CD4-positive, alpha-beta memory T cell (primary cell): Measurements from ENCODE around the gene EXOG. TPM values are rescaled to one million over a fixed set of nuclear protein-coding genes. Genes with fewer than 3 reads are reported as not detected.
"Not testable (repeated sequence)": the region's sequence is repeated elsewhere in the genome, so short reads cannot be mapped to it uniquely, and the experiment has no call there.

ENCODE experiments used
- CTCF ChIA-PET: fragments of 350-600 bp; sonication (Branson Sonifier 250); formaldehyde crosslinking; loops from one replicate; lab custom pipeline; 2021; ENCODE audit warnings: inconsistent platforms; ENCODE audit not compliant: partially characterized antibody; lab: Charles Lee
- POLR2A ChIA-PET: fragments of 350-600 bp; sonication (Branson Sonifier 250); formaldehyde crosslinking; loops from one replicate; lab custom pipeline; 2021; ENCODE audit not compliant: partially characterized antibody; lab: Charles Lee
- DNase-seq, 5 donors: peaks; one replicate each; pipeline versions ENCODE4 v3.0.0 to v3.0.0-alpha.2; 2020 to 2022; ENCODE audit warnings: mixed read lengths in 1 of 5
- H3K27ac ChIP-seq: one replicate; pipeline ENCODE4 v1.7.0; 2013; ENCODE audit warnings: low read depth, low read length
- H3K27me3 ChIP-seq: 2 replicates; pipeline ENCODE4 v1.7.0; 2013; ENCODE audit warnings: mild to moderate bottlenecking, low read length, moderate library complexity; ENCODE audit not compliant: insufficient read depth
- H3K36me3 ChIP-seq: 2 replicates; pipeline ENCODE4 v1.7.0; 2013; ENCODE audit warnings: mild to moderate bottlenecking, low read length, moderate library complexity; ENCODE audit not compliant: insufficient read depth
- H3K4me1 ChIP-seq: 2 replicates; pipeline ENCODE4 v1.7.0; 2013; ENCODE audit warnings: mild to moderate bottlenecking, low read length, moderate library complexity; ENCODE audit not compliant: insufficient read depth
- H3K4me3 ChIP-seq, 2 donors: one replicate each; pipeline ENCODE4 v1.7.0; 2013; ENCODE audit warnings: low read length in 2 of 2, mild to moderate bottlenecking in 1 of 2
- H3K9me3 ChIP-seq, 2 donors: one replicate each; pipeline ENCODE4 v1.7.0; 2013; ENCODE audit warnings: low read length in 2 of 2, control low read depth in 1 of 2; ENCODE audit not compliant: control insufficient read depth in 1 of 2
- H3K27ac Mint-ChIP-seq, 7 donors: one replicate each; pipeline ENCODE4 v1.8.0; 2020 to 2021; ENCODE audit warnings: mixed read lengths in 7 of 7, mild to moderate bottlenecking in 6 of 7, inconsistent platforms in 3 of 7, moderate library complexity in 3 of 7
- H3K27me3 Mint-ChIP-seq, 2 donors: one replicate each; pipeline ENCODE4 v1.8.0; 2020 to 2021; ENCODE audit warnings: mixed read lengths in 2 of 2
- H3K36me3 Mint-ChIP-seq, 2 donors: one replicate each; pipeline ENCODE4 v1.8.0; 2020 to 2021; ENCODE audit warnings: mixed read lengths in 2 of 2, inconsistent platforms in 1 of 2, mild to moderate bottlenecking in 1 of 2
- H3K4me1 Mint-ChIP-seq, 4 donors: one replicate each; pipeline ENCODE4 v1.8.0; 2020 to 2021; ENCODE audit warnings: mixed read lengths in 4 of 4, mild to moderate bottlenecking in 1 of 4
- H3K4me3 Mint-ChIP-seq, 8 donors: one replicate each; pipeline ENCODE4 v1.8.0; 2020 to 2021; ENCODE audit warnings: mixed read lengths in 8 of 8, mild to moderate bottlenecking in 7 of 8, moderate library complexity in 6 of 8, inconsistent platforms in 3 of 8
- H3K9me3 Mint-ChIP-seq, 8 donors: one replicate each; pipeline ENCODE4 v1.8.0; 2020 to 2021; ENCODE audit warnings: mixed read lengths in 8 of 8, mild to moderate bottlenecking in 5 of 8, inconsistent platforms in 3 of 8, moderate library complexity in 1 of 8
- intact Hi-C: fragments of 100-400 bp; cut with micrococcal nuclease; formaldehyde crosslinking; loops from one replicate; pipeline ENCODE4 v1.15.1; 2023
- polyA plus RNA-seq, 2 donors: library from polyadenylated mRNA; unstranded; fragments of 300-500 nt; fragmentation: Illumina TruSeq; gene quantifications; one replicate each; pipeline ENCODE4 v1.2.3, GENCODE V29; 2021
- total RNA-seq, 2 experiments: library from RNA; stranded (reverse); gene quantifications; one replicate each; pipeline ENCODE4 v1.2.3, GENCODE V29; 2021

EXOG gene
- total and polyA plus RNA-seq, 4 experiments from 2014 or later, result 2.6 to 33.3 (median 21.4) TPM

DNA sequence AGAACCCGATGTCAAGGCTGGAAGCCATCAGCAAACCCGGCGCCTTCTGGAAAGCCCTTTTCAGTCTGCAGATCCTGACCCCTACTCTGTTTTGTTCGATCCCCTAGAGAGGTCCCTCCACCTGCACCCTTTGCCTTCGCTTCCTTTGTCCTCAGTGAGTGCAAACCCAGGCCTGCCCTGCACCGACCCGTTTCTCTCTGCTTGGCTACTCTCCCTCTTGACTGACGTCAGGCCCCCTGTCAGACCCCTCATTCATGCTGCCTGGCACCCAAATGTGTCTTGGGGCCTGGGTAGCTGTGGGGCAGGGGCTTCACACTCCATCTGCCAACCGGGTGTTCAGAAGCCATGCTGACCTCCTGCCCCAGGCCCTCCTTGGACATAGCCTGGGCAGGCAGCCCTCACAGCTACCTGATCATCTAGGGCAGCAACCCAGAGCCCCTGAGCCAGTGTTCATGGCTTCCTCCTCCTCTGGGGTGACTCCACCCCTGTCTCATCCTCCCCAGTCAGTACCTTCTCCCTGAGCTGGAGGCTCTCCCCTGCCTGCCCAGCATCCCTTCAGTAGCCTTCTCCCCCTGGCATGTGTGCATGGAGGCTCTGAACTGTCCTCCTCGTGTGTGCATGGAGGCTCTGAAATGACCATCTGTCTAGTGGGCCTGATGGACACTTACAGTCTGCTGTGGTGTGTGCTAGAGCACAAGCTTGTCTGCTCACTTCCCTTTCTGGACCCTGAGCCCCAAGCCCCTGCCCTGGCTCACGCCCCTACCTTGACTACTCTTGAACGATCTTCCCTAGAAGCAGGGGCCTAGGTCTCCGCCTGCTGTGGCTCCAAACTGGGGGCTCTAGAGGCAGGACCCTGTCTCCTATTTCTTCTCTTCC lies 69.4 kb downstream of the EXOG start:
- no peak overlapping the region for H3K4me3 Mint-ChIP-seq
- no peaks in the 10 kb centered on the region for H3K4me1 Mint-ChIP-seq
- no peaks in the 10 kb centered on the region for H3K36me3 Mint-ChIP-seq
- CTCF ChIA-PET, result no interaction called here
- H3K27ac Mint-ChIP-seq, result no peak overlapping the region
- no peaks in the 10 kb centered on the region for H3K9me3 Mint-ChIP-seq
- H3K27me3 Mint-ChIP-seq, result no peaks in the 10 kb centered on the region
- POLR2A ChIA-PET, result no interaction called here
- Histone ChIP-seq H3K4me1 (no peaks in the 10 kb centered on the region), H3K36me3 (no peaks in the 10 kb centered on the region), H3K27me3 (no peaks in the 10 kb centered on the region), H3K27ac (no peak overlapping the region), H3K4me3 (no peak overlapping the region), H3K9me3 (no peaks in the 10 kb centered on the region)
- intact Hi-C loops, result no loop called here
- DNase-seq, result no peak

DNA sequence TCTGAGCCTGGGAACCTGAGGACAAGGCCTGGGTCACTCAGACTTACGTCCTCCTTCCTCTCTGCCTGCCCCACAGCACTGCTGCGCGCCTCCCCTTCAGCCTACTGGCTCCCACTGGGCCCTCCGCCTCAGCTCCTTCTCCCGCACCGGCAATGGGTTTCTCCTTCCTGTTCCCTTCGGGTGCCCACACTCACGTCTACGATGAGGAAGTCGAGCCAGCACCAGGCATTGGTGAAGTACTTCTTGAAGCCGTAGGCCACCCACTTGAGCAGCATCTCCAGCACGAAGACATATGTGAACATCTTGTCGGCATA lies 70.0 kb downstream of the EXOG start:
- Histone ChIP-seq H3K27ac (no peak overlapping the region), H3K36me3 (no peaks in the 10 kb centered on the region), H3K4me3 (no peak overlapping the region), H3K9me3 (no peaks in the 10 kb centered on the region), H3K27me3 (no peaks in the 10 kb centered on the region), H3K4me1 (no peaks in the 10 kb centered on the region)
- POLR2A ChIA-PET, result no interaction called here
- no peak overlapping the region for H3K27ac Mint-ChIP-seq
- intact Hi-C loops, result no loop called here
- no peak for DNase-seq
- H3K36me3 Mint-ChIP-seq, result no peaks in the 10 kb centered on the region
- CTCF ChIA-PET, result no interaction called here
- H3K9me3 Mint-ChIP-seq, result no peaks in the 10 kb centered on the region
- H3K27me3 Mint-ChIP-seq, result no peaks in the 10 kb centered on the region
- no peaks in the 10 kb centered on the region for H3K4me1 Mint-ChIP-seq
- no peak overlapping the region for H3K4me3 Mint-ChIP-seq

DNA sequence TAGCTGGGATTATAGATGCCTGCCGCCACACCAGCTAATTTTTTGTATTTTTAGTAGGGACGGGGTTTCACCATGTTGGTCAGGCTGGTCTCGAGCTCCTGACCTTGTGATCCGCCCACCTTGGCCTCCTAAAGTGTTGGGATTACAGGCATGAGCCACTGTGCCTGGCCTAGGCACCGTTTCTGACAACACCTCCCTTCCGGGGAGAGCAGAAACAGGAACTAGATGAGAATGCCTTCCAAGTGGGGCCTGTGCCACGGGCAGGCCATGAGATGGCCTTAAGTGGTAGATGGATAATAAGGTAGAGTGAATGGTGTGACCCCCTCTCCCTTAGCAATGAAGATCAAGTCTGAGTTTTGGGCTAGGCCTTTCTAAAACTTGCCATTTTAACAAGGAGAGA lies 70.7 kb downstream of the EXOG start:
- H3K27me3 ChIP-seq, H3K4me1 ChIP-seq, intact Hi-C loops, H3K27ac Mint-ChIP-seq, H3K4me3 ChIP-seq, POLR2A ChIA-PET, H3K36me3 ChIP-seq, H3K4me3 Mint-ChIP-seq, DNase-seq, H3K27me3 Mint-ChIP-seq, H3K9me3 Mint-ChIP-seq, H3K9me3 ChIP-seq, H3K27ac ChIP-seq, H3K36me3 Mint-ChIP-seq, H3K4me1 Mint-ChIP-seq, CTCF ChIA-PET: not testable (repeated sequence)

DNA sequence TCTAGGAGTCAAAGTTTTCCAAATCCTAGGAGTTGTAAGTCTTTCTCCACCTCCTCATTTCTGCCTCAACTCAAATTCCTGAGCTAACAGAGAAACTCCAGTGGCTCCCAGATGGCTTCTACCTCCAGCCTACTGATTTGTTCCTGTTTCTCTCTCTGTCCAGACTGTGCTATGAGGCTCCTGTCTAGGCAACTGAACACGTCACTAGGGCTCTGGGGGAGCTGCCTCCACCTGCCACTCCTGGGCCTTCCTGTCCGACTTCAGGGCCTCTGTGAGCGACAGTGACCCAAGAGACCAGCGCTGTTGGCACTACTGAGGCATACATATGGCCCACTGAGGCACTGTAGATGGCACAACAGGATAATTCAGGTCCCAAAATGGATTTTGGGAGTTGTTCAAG lies 71.4 kb downstream of the EXOG start:
- intact Hi-C loops, result no loop called here
- no peaks in the 10 kb centered on the region for H3K27me3 Mint-ChIP-seq
- H3K27ac Mint-ChIP-seq, result no peak overlapping the region
- Histone ChIP-seq H3K4me1 (no peaks in the 10 kb centered on the region), H3K27ac (no peak overlapping the region), H3K27me3 (no peaks in the 10 kb centered on the region), H3K9me3 (no peaks in the 10 kb centered on the region), H3K4me3 (no peak overlapping the region), H3K36me3 (no peaks in the 10 kb centered on the region)
- no peak overlapping the region for H3K4me3 Mint-ChIP-seq
- no peaks in the 10 kb centered on the region for H3K4me1 Mint-ChIP-seq
- ChIA-PET CTCF (no interaction called here), POLR2A (no interaction called here)
- H3K36me3 Mint-ChIP-seq, result no peaks in the 10 kb centered on the region
- no peak for DNase-seq
- no peaks in the 10 kb centered on the region for H3K9me3 Mint-ChIP-seq

DNA sequence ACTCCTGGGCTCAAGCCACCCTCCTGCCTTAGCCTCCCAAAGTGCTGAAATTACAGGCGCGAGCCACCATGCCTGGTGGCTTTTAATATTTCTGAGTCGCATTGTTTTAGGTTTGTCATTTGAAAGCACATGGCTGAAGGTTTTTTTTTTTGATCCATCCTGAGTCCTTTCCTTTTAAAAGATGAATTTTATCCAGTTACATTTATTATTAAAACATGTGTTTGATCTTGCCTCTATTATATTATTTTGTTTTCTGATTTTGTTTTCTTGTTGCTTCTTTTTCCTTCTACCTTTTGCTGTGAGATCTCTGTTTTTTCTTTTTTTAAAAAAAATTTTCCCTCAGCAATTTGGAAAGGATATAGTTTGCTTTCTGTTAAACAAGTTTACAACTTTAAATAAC lies 77.0 kb downstream of the EXOG start:
- Histone ChIP-seq H3K4me3 (no peak overlapping the region), H3K36me3 (no peaks in the 10 kb centered on the region), H3K9me3 (no peaks in the 10 kb centered on the region), H3K4me1 (no peaks in the 10 kb centered on the region), H3K27ac (no peak overlapping the region), H3K27me3 (no peaks in the 10 kb centered on the region)
- intact Hi-C loops, result no loop called here
- ChIA-PET POLR2A (no interaction called here), CTCF (no interaction called here)
- Mint-ChIP-seq H3K27me3 (no peaks in the 10 kb centered on the region), H3K9me3 (peaks cover 0 to 5% (median 3%) of the 10 kb centered on the region in 8 donors), H3K4me3 (no peak overlapping the region), H3K36me3 (no peaks in the 10 kb centered on the region), H3K4me1 (no peaks in the 10 kb centered on the region), H3K27ac (no peak overlapping the region)
- DNase-seq, result no peak

DNA sequence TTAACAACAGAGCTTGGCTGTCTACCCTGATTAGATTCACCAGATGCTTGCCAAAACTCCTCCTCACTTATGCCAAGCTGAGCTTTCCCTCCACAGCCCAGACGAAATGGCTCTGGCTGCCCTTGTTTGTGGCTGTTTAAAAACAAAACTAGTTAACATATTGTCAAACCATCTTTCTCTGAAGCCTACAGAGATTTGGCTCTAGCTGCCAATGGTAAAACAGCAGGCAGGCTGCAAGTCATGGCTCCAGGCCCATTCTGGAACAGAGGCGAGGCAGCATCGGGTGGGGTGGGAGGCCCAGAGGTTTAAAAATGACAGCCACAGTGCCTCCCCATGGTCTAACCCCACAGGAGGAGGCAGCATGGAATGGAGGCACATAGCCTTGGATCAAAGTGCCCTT lies 77.4 kb downstream of the EXOG start:
- H3K27me3 ChIP-seq, result no peaks in the 10 kb centered on the region
- H3K4me3 ChIP-seq, result no peak overlapping the region
- Mint-ChIP-seq H3K27me3 (no peaks in the 10 kb centered on the region), H3K4me3 (no peak overlapping the region), H3K4me1 (no peaks in the 10 kb centered on the region), H3K27ac (no peak overlapping the region), H3K36me3 (no peaks in the 10 kb centered on the region), H3K9me3 (peaks cover 0 to 5% (median 3%) of the 10 kb centered on the region in 8 donors)
- ChIA-PET CTCF (no interaction called here), POLR2A (no interaction called here)
- H3K36me3 ChIP-seq, result no peaks in the 10 kb centered on the region
- H3K9me3 ChIP-seq, result no peaks in the 10 kb centered on the region
- intact Hi-C loops, result no loop called here
- DNase-seq, result no peak
- H3K4me1 ChIP-seq, result no peaks in the 10 kb centered on the region
- H3K27ac ChIP-seq, result no peak overlapping the region

DNA sequence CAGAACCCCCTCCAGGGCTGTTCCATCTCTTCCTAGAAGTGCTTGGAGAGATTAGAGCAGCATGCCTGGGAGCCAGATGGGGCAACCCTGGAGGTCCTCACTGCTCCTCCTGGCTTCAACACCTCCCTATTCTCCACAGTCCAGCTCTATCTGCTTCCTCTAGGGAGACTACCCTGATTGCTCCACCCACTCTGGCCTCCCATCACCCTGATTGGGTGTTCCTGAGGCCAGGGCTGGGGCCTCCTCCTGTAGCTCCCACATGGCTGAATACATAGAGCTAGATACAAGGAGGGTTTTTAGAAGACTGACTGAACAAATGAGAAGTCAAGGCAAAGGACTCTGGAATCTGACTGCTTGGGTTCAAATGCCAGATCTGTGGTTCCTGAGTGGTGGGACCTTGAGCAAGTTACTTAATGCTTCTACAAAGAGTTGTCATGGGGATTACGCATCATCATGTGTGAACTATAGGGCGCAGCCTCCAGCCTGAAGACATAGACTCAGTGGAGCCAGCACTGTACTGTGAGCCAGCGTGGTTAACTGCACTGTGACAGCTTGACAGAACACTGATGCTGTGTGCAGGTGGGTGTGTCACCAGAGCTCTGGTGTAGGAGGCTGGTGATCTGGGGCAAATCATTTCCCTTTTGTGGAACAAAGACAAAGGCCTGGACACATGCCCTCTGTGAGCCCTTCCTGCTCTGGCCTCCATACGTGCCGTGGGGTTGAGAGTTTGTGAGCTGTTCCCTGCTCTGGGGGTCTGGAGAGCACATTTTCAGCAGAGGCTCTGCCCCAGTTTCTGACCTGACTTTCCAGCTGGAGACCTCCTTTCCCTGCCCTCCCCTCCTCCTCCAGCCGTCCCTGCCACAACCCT lies 78.5 kb downstream of the EXOG start:
- no peak for DNase-seq
- no peaks in the 10 kb centered on the region for H3K27me3 ChIP-seq
- Mint-ChIP-seq H3K27me3 (peaks cover 0 to under 1% of the 10 kb centered on the region in 2 donors), H3K4me3 (no peak overlapping the region), H3K27ac (no peak overlapping the region), H3K9me3 (peaks cover 0 to 5% (median 3%) of the 10 kb centered on the region in 8 donors), H3K36me3 (no peaks in the 10 kb centered on the region), H3K4me1 (no peaks in the 10 kb centered on the region)
- intact Hi-C loops, result no loop called here
- H3K4me3 ChIP-seq, result no peak overlapping the region
- H3K9me3 ChIP-seq, result no peaks in the 10 kb centered on the region
- CTCF ChIA-PET, result interaction anchor here (0.8 kb wide), 1 partner anchor 77 kb away, joined by 3 read pairs; no protein-coding TSS in a partner anchor
- H3K4me1 ChIP-seq, result no peaks in the 10 kb centered on the region
- POLR2A ChIA-PET, result no interaction called here
- no peaks in the 10 kb centered on the region for H3K36me3 ChIP-seq
- H3K27ac ChIP-seq, result no peak overlapping the region
